ENCODE results near the gene CERS6. TPM values are rescaled to one million over a fixed set of nuclear protein-coding genes. Genes with fewer than 3 reads are reported as not detected.

CERS6 gene
- total RNA-seq, 1 donor from 2014 or later = 55.3 TPM

GRCh38 chr2:168530982-168531622, 75.0 kb downstream of the CERS6 start:
- no peaks in the 10 kb centered on the region for H3K36me3 ChIP-seq (ENCODE audit: control insufficient read depth, insufficient read depth, low read length)
- no peaks in the 10 kb centered on the region for H3K27me3 ChIP-seq (ENCODE audit: control insufficient read depth, insufficient read depth, low read length)
- FAIRE-seq (no peak), DNase-seq (ENCODE audit: low read depth) (peak; percentile 37)
- TF ChIP-seq CTCF (IDR thresholded peaks at IDR 0.05; ENCODE audit: insufficient read depth, low read length, severe bottlenecking) = no peak
- H3K4me3 ChIP-seq (ENCODE audit: low read depth, low read length) = no peak overlapping the region

GRCh38 chr2:168534926-168535325, 78.9 kb downstream of the CERS6 start:
- Histone ChIP-seq H3K36me3 (ENCODE audit: control insufficient read depth, insufficient read depth, low read length) (no peaks in the 10 kb centered on the region), H3K27me3 (ENCODE audit: control insufficient read depth, insufficient read depth, low read length) (no peaks in the 10 kb centered on the region), H3K4me3 (ENCODE audit: low read depth, low read length) (no peak overlapping the region)
- DNase-seq (ENCODE audit: low read depth) = no peak
- no peak for TF ChIP-seq CTCF (IDR thresholded peaks at IDR 0.05; ENCODE audit: insufficient read depth, low read length, severe bottlenecking)
- FAIRE-seq = no peak

- Histone ChIP-seq H3K27me3 (ENCODE audit: control insufficient read depth, insufficient read depth, low read length) (no peaks in the 10 kb centered on the region), H3K36me3 (ENCODE audit: control insufficient read depth, insufficient read depth, low read length) (peaks cover 2% of the 10 kb centered on the region), H3K4me3 (ENCODE audit: low read depth, low read length) (no peak overlapping the region)
- no peak for TF ChIP-seq CTCF (IDR thresholded peaks at IDR 0.05; ENCODE audit: insufficient read depth, low read length, severe bottlenecking)
- DNase-seq (ENCODE audit: low read depth) = peak; percentile 69
- no peak for FAIRE-seq
These were observed 80.9 kb downstream of the CERS6 start for GRCh38 chr2:168536925-168537466.

- FAIRE-seq = no peak
- no peak for DNase-seq (ENCODE audit: low read depth)
- Histone ChIP-seq H3K36me3 (ENCODE audit: control insufficient read depth, insufficient read depth, low read length) (peaks cover 2% of the 10 kb centered on the region), H3K27me3 (ENCODE audit: control insufficient read depth, insufficient read depth, low read length) (no peaks in the 10 kb centered on the region), H3K4me3 (ENCODE audit: low read depth, low read length) (no peak overlapping the region)
- no peak for TF ChIP-seq CTCF (IDR thresholded peaks at IDR 0.05; ENCODE audit: insufficient read depth, low read length, severe bottlenecking)
These were observed 82.1 kb downstream of the CERS6 start for GRCh38 chr2:168538133-168538532.

GRCh38 chr2:168538534-168538933, 82.5 kb downstream of the CERS6 start:
- no peak for TF ChIP-seq CTCF (IDR thresholded peaks at IDR 0.05; ENCODE audit: insufficient read depth, low read length, severe bottlenecking)
- FAIRE-seq (no peak), DNase-seq (ENCODE audit: low read depth) (peak; percentile 55)
- no peak overlapping the region for H3K4me3 ChIP-seq (ENCODE audit: low read depth, low read length)
- no peaks in the 10 kb centered on the region for H3K27me3 ChIP-seq (ENCODE audit: control insufficient read depth, insufficient read depth, low read length)
- peaks cover 2% of the 10 kb centered on the region for H3K36me3 ChIP-seq (ENCODE audit: control insufficient read depth, insufficient read depth, low read length)

- no peak for FAIRE-seq
- DNase-seq (ENCODE audit: low read depth) = no peak
These were observed 83.9 kb downstream of the CERS6 start for GRCh38 chr2:168539945-168540344.

More at GRCh38 chr2:168539945-168540344, 83.9 kb downstream of the CERS6 start:
- no peak overlapping the region for H3K4me3 ChIP-seq (ENCODE audit: low read depth, low read length)
- H3K27me3 ChIP-seq (ENCODE audit: control insufficient read depth, insufficient read depth, low read length) = no peaks in the 10 kb centered on the region
- peaks cover 2% of the 10 kb centered on the region for H3K36me3 ChIP-seq (ENCODE audit: control insufficient read depth, insufficient read depth, low read length)
- TF ChIP-seq CTCF (IDR thresholded peaks at IDR 0.05; ENCODE audit: insufficient read depth, low read length, severe bottlenecking) = no peak

Measured in bronchial epithelial cell (primary cell).